Gastrocnemius medialis (tissue), 4 donors: Measurements from ENCODE around the gene SLC6A8. TPM values are rescaled to one million over a fixed set of nuclear protein-coding genes. Genes with fewer than 3 reads are reported as not detected.
"Not testable (repeated sequence)": the region's sequence is repeated elsewhere in the genome, so short reads cannot be mapped to it uniquely, and the experiment has no call there.

Experiments
- ATAC-seq, 2 donors: fragments of 150-250 bp; one replicate each; pipeline ENCODE4 v1.9.1; 2016
- DNase-seq, 2 donors: peaks; one replicate each; pipeline ENCODE4 v3.0.0-alpha.2; 2019
- H3K27ac ChIP-seq, 4 donors: fragments of 200-600 bp; sonication (generic); 1 replicate in 1 of 4; 2 replicates in 3 of 4; pipeline ENCODE4 v1.5.1; 2016 to 2018; ENCODE audit warnings: mild to moderate bottlenecking in 2 of 4, moderate library complexity in 1 of 4
- H3K27me3 ChIP-seq, 3 donors: fragments of 200-600 bp; sonication (generic) in 2 of 3; 1 replicate in 1 of 3; 2 replicates in 2 of 3; pipeline versions ENCODE4 v1.5.1 to v1.6.0; 2016 to 2019; ENCODE audit warnings: mild to moderate bottlenecking in 1 of 3, moderate library complexity in 1 of 3
- H3K36me3 ChIP-seq, 2 donors: fragments of 200-600 bp; sonication (generic) in 1 of 2; one replicate each; pipeline ENCODE4 v1.5.1; 2017 to 2018
- H3K4me1 ChIP-seq, 2 donors: fragments of 200-600 bp; sonication (generic) in 1 of 2; one replicate each; pipeline ENCODE4 v1.5.1; 2016 to 2017; ENCODE audit warnings: mild to moderate bottlenecking in 2 of 2
- H3K4me3 ChIP-seq, 4 donors: fragments of 200-600 bp; sonication (generic) in 3 of 4; 1 replicate in 1 of 4; 2 replicates in 3 of 4; pipeline ENCODE4 v1.5.1; 2016 to 2019; ENCODE audit warnings: mild to moderate bottlenecking in 2 of 4
- H3K9me3 ChIP-seq, 3 donors: fragments of 200-600 bp; sonication (generic) in 2 of 3; 1 replicate in 1 of 3; 2 replicates in 2 of 3; pipeline ENCODE4 v1.5.1; 2016 to 2019
- POLR2A ChIP-seq, 2 donors: fragments of 450-650 bp; IDR thresholded peaks; one replicate each; pipeline ENCODE4 v1.6.1; 2017; ENCODE audit warnings: antibody characterized with exemption in 2 of 2, mild to moderate bottlenecking in 2 of 2, moderate library complexity in 2 of 2
- in situ Hi-C, 4 donors: fragments of 200-750 bp; cut with MboI; loops; one replicate each; pipeline versions ENCODE4 v1.15.0 to v1.8.0; 2017; ENCODE audit warnings: low sequenced_read_pairs in 4 of 4
- intact Hi-C: fragments of 100-400 bp; cut with DNase I; formaldehyde crosslinking; loops from one replicate; pipeline ENCODE4 v1.15.1; 2023; ENCODE audit warnings: low total_unique reads
- total RNA-seq, 4 donors: library from RNA; depleted of rRNA; stranded (reverse); fragments of >200 nt; gene quantifications; one replicate each; pipeline versions ENCODE4 v1.1.0 to v1.2.3, GENCODE V29; 2016
- TF ChIP-seq, protein P1 (sequence below), 5 experiments: fragments of 450-650 bp in 3 of 5; fragments of 200-600 bp in 2 of 5; sonication (generic) in 2 of 5; IDR thresholded peaks in 4 of 5; conservative IDR thresholded peaks in 1 of 5; 1 replicate in 4 of 5; 2 replicates in 1 of 5; pipeline ENCODE4 v1.5.1; 2016 to 2019; ENCODE audit warnings: antibody characterized with exemption in 5 of 5, mild to moderate bottlenecking in 3 of 5, moderate library complexity in 3 of 5

SLC6A8 gene
- total RNA-seq, 4 donors from 2014 or later: 40.1 to 78.1 (median 45.0) TPM

GRCh38 chrX:153744210-153745066, 56.7 kb downstream of the SLC6A8 start:
- DNase-seq: no peak
- Histone ChIP-seq H3K9me3 (no peaks in the 10 kb centered on the region), H3K4me1 (peaks cover 0 to 8% of the 10 kb centered on the region in 2 donors), H3K36me3 (no peaks in the 10 kb centered on the region), H3K27me3 (no peaks in the 10 kb centered on the region), H3K4me3 (peak overlapping the region in 1 of 4 donors; percentile 9), H3K27ac (no peak overlapping the region)
- TF ChIP-seq POLR2A (IDR thresholded peaks at IDR 0.05): no peak
- TF ChIP-seq, protein P1, sequence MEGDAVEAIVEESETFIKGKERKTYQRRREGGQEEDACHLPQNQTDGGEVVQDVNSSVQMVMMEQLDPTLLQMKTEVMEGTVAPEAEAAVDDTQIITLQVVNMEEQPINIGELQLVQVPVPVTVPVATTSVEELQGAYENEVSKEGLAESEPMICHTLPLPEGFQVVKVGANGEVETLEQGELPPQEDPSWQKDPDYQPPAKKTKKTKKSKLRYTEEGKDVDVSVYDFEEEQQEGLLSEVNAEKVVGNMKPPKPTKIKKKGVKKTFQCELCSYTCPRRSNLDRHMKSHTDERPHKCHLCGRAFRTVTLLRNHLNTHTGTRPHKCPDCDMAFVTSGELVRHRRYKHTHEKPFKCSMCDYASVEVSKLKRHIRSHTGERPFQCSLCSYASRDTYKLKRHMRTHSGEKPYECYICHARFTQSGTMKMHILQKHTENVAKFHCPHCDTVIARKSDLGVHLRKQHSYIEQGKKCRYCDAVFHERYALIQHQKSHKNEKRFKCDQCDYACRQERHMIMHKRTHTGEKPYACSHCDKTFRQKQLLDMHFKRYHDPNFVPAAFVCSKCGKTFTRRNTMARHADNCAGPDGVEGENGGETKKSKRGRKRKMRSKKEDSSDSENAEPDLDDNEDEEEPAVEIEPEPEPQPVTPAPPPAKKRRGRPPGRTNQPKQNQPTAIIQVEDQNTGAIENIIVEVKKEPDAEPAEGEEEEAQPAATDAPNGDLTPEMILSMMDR (IDR thresholded peaks at IDR 0.05 in 4 of 5, conservative IDR thresholded peaks at IDR 0.05 in 1 of 5): peak in 1 of 5 experiments; percentile 16
- ATAC-seq: no peak
- in situ Hi-C loops: no loop called here
- intact Hi-C loops: no loop called here

GRCh38 chrX:153745067-153745433, 57.3 kb downstream of the SLC6A8 start:
- in situ Hi-C loops, H3K9me3 ChIP-seq, intact Hi-C loops, H3K27ac ChIP-seq, H3K36me3 ChIP-seq, H3K27me3 ChIP-seq, ATAC-seq, DNase-seq, H3K4me3 ChIP-seq, H3K4me1 ChIP-seq: not testable (repeated sequence)

Other genes starting within 250 kb of the SLC6A8 start
- under 1 TPM in 1 of 4 donors, not detected in 3; 0.18 TPM for gene TREX2, start 241.9 kb upstream of the SLC6A8 start, total RNA-seq
- gene HAUS7, start 217.3 kb upstream of the SLC6A8 start, total RNA-seq: 10 to 100 TPM; 10.6 to 19.8 (median 13.2) TPM
- gene BGN, start 192.9 kb upstream of the SLC6A8 start, total RNA-seq: 10 to 100 TPM in 2 of 4 donors, 1 to 10 TPM in 2; 1.1 to 50.7 (median 9.8) TPM
- not detected for gene ATP2B3, start 170.3 kb upstream of the SLC6A8 start, total RNA-seq
- gene CCNQ, start 88.8 kb upstream of the SLC6A8 start, total RNA-seq: 10 to 100 TPM; 48.4 to 61.5 (median 52.8) TPM
- gene DUSP9, start 40.7 kb upstream of the SLC6A8 start, total RNA-seq: not detected
- gene PNCK, start 14.1 kb upstream of the SLC6A8 start, total RNA-seq: 1 to 10 TPM in 1 of 4 donors, under 1 TPM in 1, not detected in 2; 0.98 to 1.6 TPM
- gene BCAP31, start 36.5 kb downstream of the SLC6A8 start, total RNA-seq: 10 to 100 TPM; 41.5 to 91.9 (median 48.3) TPM
- 10 to 100 TPM; 19.9 to 54.6 (median 34.5) TPM for gene ABCD1, start 36.9 kb downstream of the SLC6A8 start, total RNA-seq
- 1 to 10 TPM in 1 of 4 donors, under 1 TPM in 3; 0.10 to 1.1 (median 0.13) TPM for gene PLXNB3, start 76.3 kb downstream of the SLC6A8 start, total RNA-seq
- 10 to 100 TPM; 30.3 to 39.9 (median 33.8) TPM for gene SRPK3, start 93.1 kb downstream of the SLC6A8 start, total RNA-seq
- gene IDH3G, start 106.4 kb downstream of the SLC6A8 start, total RNA-seq: 10 to 100 TPM; 79.8 to 92.7 (median 86.4) TPM
- gene SSR4, start 106.7 kb downstream of the SLC6A8 start, total RNA-seq: 100 to 1,000 TPM in 2 of 4 donors, 10 to 100 TPM in 2; 73.9 to 111 (median 93.4) TPM
- gene PDZD4, start 142.6 kb downstream of the SLC6A8 start, total RNA-seq: 1 to 10 TPM in 2 of 4 donors, under 1 TPM in 2; 0.59 to 2.2 (median 1.4) TPM
- under 1 TPM; 0.05 to 0.62 (median 0.48) TPM for gene L1CAM, start 198.2 kb downstream of the SLC6A8 start, total RNA-seq
- gene AVPR2, start 216.7 kb downstream of the SLC6A8 start, total RNA-seq: 1 to 10 TPM; 1.5 to 3.8 (median 2.0) TPM
- gene ARHGAP4, start 238.3 kb downstream of the SLC6A8 start, total RNA-seq: 10 to 100 TPM in 1 of 4 donors, 1 to 10 TPM in 3; 2.6 to 10.7 (median 4.4) TPM
- gene NAA10, start 247.1 kb downstream of the SLC6A8 start, total RNA-seq: 100 to 1,000 TPM in 2 of 4 donors, 10 to 100 TPM in 2; 76.3 to 175 (median 111) TPM